Progenitor cell of endocrine pancreas (in vitro differentiated cells): ENCODE measurements around the gene TRMT1L. TPM values are rescaled to one million over a fixed set of nuclear protein-coding genes. Genes with fewer than 3 reads are reported as not detected.

Experiments
- DNase-seq: peaks from one replicate; pipeline ENCODE4 v3.0.0; 2021; ENCODE audit warnings: low spot score; ENCODE audit not compliant: unreplicated experiment
- H3K27ac Mint-ChIP-seq: 2 replicates; pipeline ENCODE4 v1.8.0; 2021; ENCODE audit warnings: mild to moderate bottlenecking, moderate library complexity, mixed read lengths
- H3K27me3 Mint-ChIP-seq: 2 replicates; pipeline ENCODE4 v1.8.0; 2021; ENCODE audit warnings: mixed read lengths
- H3K36me3 Mint-ChIP-seq: 2 replicates; pipeline ENCODE4 v1.8.0; 2022; ENCODE audit warnings: mixed read lengths; ENCODE audit not compliant: insufficient read depth
- H3K4me1 Mint-ChIP-seq: 2 replicates; pipeline ENCODE4 v1.8.0; 2021; ENCODE audit warnings: low read depth, mixed read lengths
- H3K4me3 Mint-ChIP-seq: 2 replicates; pipeline ENCODE4 v1.8.0; 2021; ENCODE audit warnings: low read depth, mild to moderate bottlenecking, moderate library complexity, mixed read lengths
- H3K9me3 Mint-ChIP-seq: 2 replicates; pipeline ENCODE4 v1.8.0; 2021; ENCODE audit warnings: low read depth, mixed read lengths
- CTCF ChIP-seq: fragments of 200-600 bp; sonication (generic); IDR thresholded peaks from one replicate; pipeline ENCODE4 v1.5.0; 2021; ENCODE audit warnings: antibody characterized with exemption, mild to moderate bottlenecking; ENCODE audit not compliant: unreplicated experiment
- total RNA-seq: library from RNA; stranded (reverse); gene quantifications from 2 replicates; pipeline ENCODE4 v1.2.1, GENCODE V29; 2021

Gene TRMT1L
- total RNA-seq, 1 donor from 2014 or later = 30.6 TPM

DNA sequence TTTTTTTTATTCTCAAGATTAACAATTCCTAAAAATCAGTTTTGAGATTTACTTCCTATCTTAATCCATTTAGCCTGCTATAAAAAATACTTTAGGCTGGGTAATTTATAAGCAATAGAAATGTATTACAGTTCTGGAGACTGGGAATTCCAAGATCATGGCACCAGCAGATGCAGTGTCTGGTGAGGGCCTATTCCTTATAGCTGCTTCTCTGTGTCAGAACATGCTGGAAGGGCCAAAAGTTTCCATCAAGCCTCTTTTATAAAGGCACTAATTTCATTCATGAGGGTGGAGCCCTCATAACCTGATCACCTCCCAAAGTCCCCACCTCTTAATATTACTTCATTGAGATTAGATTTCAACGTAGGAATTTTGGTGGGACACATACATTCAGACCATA is 69.7 kb downstream of the TRMT1L start:
- no peaks in the 10 kb centered on the region for H3K27me3 Mint-ChIP-seq

GRCh38 chr1:185083818-185084217 is 72.9 kb downstream of the TRMT1L start:
- no peak overlapping the region for H3K4me3 Mint-ChIP-seq
- H3K27ac Mint-ChIP-seq = no peak overlapping the region
- peaks cover 4% of the 10 kb centered on the region for H3K9me3 Mint-ChIP-seq
- no peaks in the 10 kb centered on the region for H3K27me3 Mint-ChIP-seq
- no peak for TF ChIP-seq CTCF
- no peak for DNase-seq
- H3K4me1 Mint-ChIP-seq = no peaks in the 10 kb centered on the region
- peaks cover 17% of the 10 kb centered on the region for H3K36me3 Mint-ChIP-seq

More for the DNA sequence above, 69.7 kb downstream of the TRMT1L start:
- Mint-ChIP-seq H3K4me3 (no peak overlapping the region), H3K36me3 (peaks cover 28% of the 10 kb centered on the region), H3K4me1 (no peaks in the 10 kb centered on the region), H3K27ac (no peak overlapping the region), H3K9me3 (no peaks in the 10 kb centered on the region)
- TF ChIP-seq CTCF = no peak
- DNase-seq = no peak

DNA sequence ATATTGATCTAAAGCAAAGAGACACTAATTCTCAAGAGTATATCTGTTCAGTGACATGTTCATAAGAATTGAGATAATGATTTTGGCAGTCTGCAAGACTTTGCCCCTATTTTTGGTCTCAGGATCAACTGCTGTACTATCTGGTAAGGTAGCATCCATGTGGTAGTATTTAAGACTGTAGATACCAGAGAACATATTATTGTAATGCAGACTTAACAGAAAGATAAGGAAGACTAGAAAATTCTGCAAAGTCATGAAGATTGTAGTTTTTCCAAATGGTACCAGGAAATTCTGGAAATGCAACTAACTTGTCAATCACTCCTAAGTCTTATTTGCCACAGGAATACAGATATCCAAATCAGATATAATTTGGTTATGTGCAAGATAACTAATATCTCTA is 76.3 kb downstream of the TRMT1L start:
- peaks cover 8% of the 10 kb centered on the region for H3K36me3 Mint-ChIP-seq
- no peak overlapping the region for H3K4me3 Mint-ChIP-seq
- no peaks in the 10 kb centered on the region for H3K4me1 Mint-ChIP-seq
- H3K27ac Mint-ChIP-seq = no peak overlapping the region
- H3K27me3 Mint-ChIP-seq = no peaks in the 10 kb centered on the region
- no peak for TF ChIP-seq CTCF
- DNase-seq = no peak
- peaks cover 4% of the 10 kb centered on the region for H3K9me3 Mint-ChIP-seq

DNA sequence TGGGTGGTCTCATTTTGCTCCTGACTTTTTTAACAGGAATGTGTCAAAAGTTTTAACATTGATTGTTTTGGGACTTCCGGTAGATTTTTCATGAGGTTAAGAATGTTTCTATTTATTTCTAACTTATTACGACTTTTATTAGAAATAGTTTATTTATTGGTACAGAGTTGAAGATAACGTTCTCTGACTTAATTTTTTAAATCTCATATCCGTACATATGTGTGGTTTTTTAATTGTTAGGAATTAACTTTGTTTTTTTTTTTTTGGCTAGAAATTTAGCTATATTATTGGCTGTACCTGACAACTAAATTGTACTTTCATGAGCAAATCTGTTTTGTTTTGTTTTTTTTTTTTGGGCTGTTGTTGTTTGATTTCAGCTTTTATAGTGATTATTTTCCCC is 79.4 kb downstream of the TRMT1L start:
- Mint-ChIP-seq H3K4me1 (no peaks in the 10 kb centered on the region), H3K27ac (no peak overlapping the region), H3K27me3 (no peaks in the 10 kb centered on the region), H3K9me3 (peaks cover 4% of the 10 kb centered on the region), H3K36me3 (peaks cover 7% of the 10 kb centered on the region), H3K4me3 (no peak overlapping the region)
- no peak for DNase-seq
- TF ChIP-seq CTCF = no peak

DNA sequence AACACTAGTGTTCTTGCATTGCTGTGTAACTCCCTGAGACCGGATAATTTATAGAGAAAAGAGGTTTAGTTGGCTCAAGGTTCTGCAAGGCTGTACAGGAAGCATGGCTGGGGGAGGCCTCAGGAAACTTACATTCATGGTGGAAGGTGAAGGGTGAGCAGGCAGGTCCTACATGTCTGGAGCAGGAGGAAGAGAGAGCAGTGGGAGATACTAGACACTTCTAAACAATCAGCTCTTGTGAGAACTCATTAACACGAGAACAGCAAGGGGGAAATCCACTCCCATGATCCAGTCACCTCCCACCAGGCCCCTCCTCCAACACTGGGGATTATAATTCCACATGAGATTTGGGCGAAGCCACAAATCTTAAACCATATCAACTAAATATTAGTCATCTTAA is 81.3 kb downstream of the TRMT1L start:
- Mint-ChIP-seq H3K27me3 (no peaks in the 10 kb centered on the region), H3K4me3 (no peak overlapping the region), H3K27ac (no peak overlapping the region), H3K4me1 (no peaks in the 10 kb centered on the region), H3K9me3 (peaks cover 13% of the 10 kb centered on the region), H3K36me3 (peaks cover 13% of the 10 kb centered on the region)
- DNase-seq = no peak
- TF ChIP-seq CTCF = no peak

DNA sequence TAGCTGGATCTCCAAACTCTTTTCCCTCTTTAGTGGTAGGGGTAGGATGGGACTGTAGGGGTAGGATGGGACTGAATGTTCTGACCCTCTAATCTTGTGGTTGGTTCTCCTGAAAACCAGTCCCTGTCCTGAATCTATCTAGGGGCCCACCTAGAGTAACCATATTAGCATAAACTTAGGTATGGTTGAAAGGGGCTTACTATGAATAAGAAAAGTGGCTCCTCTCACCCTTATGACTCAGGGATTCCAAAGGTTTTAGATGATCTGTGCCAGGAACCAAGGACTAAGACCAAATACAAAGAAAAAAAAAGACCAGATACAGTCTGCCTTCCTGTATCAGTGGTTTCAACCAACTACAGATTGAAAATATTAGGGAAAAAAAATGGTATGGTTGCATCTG is 82.4 kb downstream of the TRMT1L start:
- Mint-ChIP-seq H3K9me3 (peaks cover 13% of the 10 kb centered on the region), H3K4me1 (no peaks in the 10 kb centered on the region), H3K27me3 (no peaks in the 10 kb centered on the region), H3K4me3 (no peak overlapping the region), H3K27ac (no peak overlapping the region), H3K36me3 (peaks cover 13% of the 10 kb centered on the region)
- no peak for DNase-seq
- no peak for TF ChIP-seq CTCF
